Activated naive CD8-positive, alpha-beta T cell (primary cell): ENCODE results near the gene GNAT2.
A peak's percentile ranks its signal among the peaks of the same experiment; 100 is the strongest.
"Not testable (repeated sequence)": the region's sequence is repeated elsewhere in the genome, so short reads cannot be mapped to it uniquely, and the experiment has no call there.

Experiments
- H3K27ac Mint-ChIP-seq: one replicate; pipeline ENCODE4 v1.8.0; 2021; ENCODE audit warnings: mixed read lengths
- H3K27me3 Mint-ChIP-seq: one replicate; pipeline ENCODE4 v1.8.0; 2021; ENCODE audit warnings: mixed read lengths
- H3K36me3 Mint-ChIP-seq: one replicate; pipeline ENCODE4 v1.8.0; 2021; ENCODE audit warnings: mixed read lengths
- H3K4me1 Mint-ChIP-seq: one replicate; pipeline ENCODE4 v1.8.0; 2021; ENCODE audit warnings: low read depth, mixed read lengths
- H3K4me3 Mint-ChIP-seq: one replicate; pipeline ENCODE4 v1.8.0; 2021; ENCODE audit warnings: mild to moderate bottlenecking, mixed read lengths
- H3K9me3 Mint-ChIP-seq: one replicate; pipeline ENCODE4 v1.8.0; 2021; ENCODE audit warnings: low read depth, mixed read lengths

Gene GNAT2

DNA sequence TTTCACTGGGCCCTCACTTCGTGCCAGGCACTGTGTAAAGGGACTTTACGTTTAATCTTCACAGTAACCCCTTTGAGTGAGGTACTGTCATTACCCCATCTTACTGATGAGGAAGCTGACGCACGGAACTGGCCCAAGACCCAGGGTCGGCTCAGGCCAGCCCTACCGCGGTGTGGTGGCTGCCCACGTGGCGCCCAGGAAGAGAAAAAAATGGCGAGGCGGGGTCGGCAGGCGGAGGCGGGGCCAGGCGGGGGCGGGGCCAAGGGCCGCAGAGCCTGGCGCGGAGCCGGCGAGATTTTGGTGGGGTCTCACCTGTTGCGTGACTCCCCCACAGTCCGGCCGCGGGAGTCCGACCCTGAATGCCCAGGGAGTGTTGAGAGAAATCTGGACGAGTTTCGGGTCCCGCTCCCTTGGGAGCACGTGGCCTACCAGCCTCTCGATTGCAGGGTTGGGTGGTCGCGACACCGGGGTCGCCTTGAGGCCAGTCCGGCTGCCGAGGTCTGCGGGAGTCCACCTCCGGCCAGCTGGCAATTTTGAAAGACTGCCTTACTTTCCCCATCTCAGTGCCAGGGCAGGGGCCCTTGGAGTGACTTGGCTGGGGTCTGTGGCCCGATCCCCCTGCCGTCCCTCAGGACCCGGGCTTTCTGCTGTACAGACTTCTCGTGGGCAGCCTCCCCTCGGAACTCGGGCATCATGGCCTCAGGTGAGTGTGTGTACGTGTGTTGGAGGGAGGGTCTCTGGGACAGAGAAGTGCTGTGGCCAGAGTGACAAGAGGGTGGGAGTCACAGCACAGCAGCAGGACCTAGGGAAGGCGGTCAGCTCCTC, at the start of gene GNAT2, which contains the start of gene AMPD2:
TSS of gene GNAT2 (minus strand) at position 41 of the 825 bp plus-strand sequence. CDS start 6,746 bp downstream, outside the sequence.
TSS of gene AMPD2 (plus strand) at position 262 of the 825 bp plus-strand sequence. CDS start 1,339 bp downstream, outside the sequence.
- peak within 1 kb of the TSS; percentile 98 for H3K27ac Mint-ChIP-seq
- H3K4me1 Mint-ChIP-seq = peaks cover 61% of the 10 kb centered on the region
- no peaks in the 10 kb centered on the region for H3K9me3 Mint-ChIP-seq
- no peaks in the 10 kb centered on the region for H3K36me3 Mint-ChIP-seq
- H3K4me3 Mint-ChIP-seq = peak within 1 kb of the TSS; percentile 98
- H3K27me3 Mint-ChIP-seq = no peaks in the 10 kb centered on the region

DNA sequence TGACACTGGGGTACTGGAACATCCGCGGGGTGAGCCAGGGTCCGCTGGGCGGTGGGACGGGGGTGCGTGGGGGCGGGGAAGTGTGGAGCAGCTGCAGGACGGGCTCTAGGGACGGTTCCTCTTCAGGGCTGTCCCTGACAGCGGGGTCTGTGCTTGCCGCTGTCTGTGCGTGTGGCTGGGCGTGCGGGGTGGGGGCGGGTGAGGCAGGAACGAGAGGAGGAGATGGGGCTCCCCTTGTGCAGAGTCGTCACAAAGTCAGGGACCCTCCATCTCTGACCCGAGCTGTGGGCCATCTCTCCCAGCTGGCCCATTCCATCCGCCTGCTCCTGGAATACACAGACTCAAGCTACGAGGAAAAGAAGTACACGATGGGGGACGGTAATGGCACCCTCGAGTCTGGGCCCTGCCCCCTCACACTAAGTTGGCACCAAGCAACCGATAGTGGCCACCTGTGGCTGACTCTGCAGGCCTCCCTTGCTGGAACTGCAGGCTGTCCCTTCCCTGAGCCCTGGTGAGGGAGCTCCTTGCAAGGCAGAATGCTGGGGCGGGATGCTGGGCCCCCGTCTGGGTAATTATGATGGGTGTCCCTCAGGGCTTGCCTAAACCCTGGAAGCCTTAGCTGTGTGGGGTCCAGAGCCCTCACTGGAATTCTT, 48.8 kb upstream of the GNAT2 start:
- H3K27me3 Mint-ChIP-seq = no peaks in the 10 kb centered on the region
- H3K4me3 Mint-ChIP-seq = peak overlapping the region; percentile 68
- peaks cover 3% of the 10 kb centered on the region for H3K36me3 Mint-ChIP-seq
- H3K27ac Mint-ChIP-seq = no peak overlapping the region
- peaks cover 19% of the 10 kb centered on the region for H3K4me1 Mint-ChIP-seq
- no peaks in the 10 kb centered on the region for H3K9me3 Mint-ChIP-seq

DNA sequence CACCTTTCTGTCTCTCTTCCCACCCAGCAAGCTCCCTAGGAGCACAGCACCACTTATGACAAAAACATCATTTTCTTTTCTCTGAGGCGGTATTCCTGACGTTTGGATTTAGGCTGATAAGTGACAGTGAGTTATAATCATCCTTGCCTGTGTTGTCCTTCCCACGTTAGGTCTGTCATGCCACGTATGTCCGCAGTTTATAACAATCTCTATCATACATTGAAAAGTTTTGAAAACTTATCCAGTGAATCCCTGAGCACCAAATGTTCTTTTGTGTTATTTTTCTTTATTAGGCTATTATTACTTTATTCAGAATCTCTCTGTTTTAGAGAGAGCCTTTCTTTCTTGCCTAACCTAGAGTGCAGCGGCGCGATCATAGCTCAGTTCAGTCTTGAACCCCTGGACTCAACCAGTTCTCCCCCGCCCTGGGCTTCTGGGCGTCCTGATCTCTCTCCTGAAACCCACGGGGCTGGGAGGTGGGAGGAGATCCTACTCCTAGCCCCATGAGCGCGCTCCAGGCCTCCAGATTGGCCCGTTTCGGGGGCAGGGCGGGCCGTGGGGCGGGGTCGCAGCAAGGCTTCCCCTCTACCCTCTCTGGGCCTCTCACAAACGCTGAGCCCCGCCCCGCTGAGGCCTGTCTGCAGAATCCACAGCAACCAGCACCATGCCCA, 48.2 kb upstream of the GNAT2 start, which contains the start of gene GSTM2:
TSS of gene GSTM2 (plus strand) at position 606 of the 671 bp plus-strand sequence. CDS start at position 665, 59 bp downstream.
- H3K27ac Mint-ChIP-seq = no peak within 1 kb of the TSS

GRCh38 chr1:109664671-109665070, 45.3 kb upstream of the GNAT2 start:
- H3K4me3 Mint-ChIP-seq = no peak overlapping the region
- no peaks in the 10 kb centered on the region for H3K36me3 Mint-ChIP-seq
- H3K27me3 Mint-ChIP-seq = no peaks in the 10 kb centered on the region
- H3K9me3 Mint-ChIP-seq = no peaks in the 10 kb centered on the region
- H3K4me1 Mint-ChIP-seq = peaks cover 14% of the 10 kb centered on the region
- H3K27ac Mint-ChIP-seq = no peak overlapping the region

More for the DNA sequence above, 48.2 kb upstream of the GNAT2 start, which contains the start of gene GSTM2:
- Mint-ChIP-seq H3K9me3 (no peaks in the 10 kb centered on the region), H3K27me3 (no peaks in the 10 kb centered on the region), H3K36me3 (peaks cover 3% of the 10 kb centered on the region), H3K4me1 (peaks cover 19% of the 10 kb centered on the region), H3K4me3 (peak within 1 kb of the TSS; percentile 68)

DNA sequence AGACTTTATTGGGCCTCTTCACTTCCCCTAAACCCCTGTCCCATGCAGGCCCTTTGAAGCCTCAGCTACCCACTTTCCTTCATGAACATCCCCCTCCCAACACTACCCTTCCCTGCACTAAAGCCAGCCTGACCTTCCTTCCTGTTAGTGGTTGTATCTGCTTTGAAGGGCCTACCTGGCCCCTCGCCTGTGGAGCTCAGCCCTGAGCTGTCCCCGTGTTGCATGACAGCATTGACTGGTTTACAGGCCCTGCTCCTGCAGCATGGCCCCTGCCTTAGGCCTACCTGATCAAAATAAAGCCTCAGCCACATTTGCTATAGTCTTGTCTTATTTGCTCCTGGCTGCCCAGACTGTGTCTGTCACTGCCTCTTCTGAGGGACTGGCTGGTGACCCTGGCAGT, 42.0 kb upstream of the GNAT2 start:
- Mint-ChIP-seq H3K36me3 (no peaks in the 10 kb centered on the region), H3K4me1 (peaks cover 8% of the 10 kb centered on the region), H3K27me3 (no peaks in the 10 kb centered on the region), H3K27ac (no peak overlapping the region), H3K9me3 (no peaks in the 10 kb centered on the region), H3K4me3 (no peak overlapping the region)

- not testable (repeated sequence) for H3K4me3 Mint-ChIP-seq, H3K9me3 Mint-ChIP-seq, H3K27me3 Mint-ChIP-seq, H3K27ac Mint-ChIP-seq, H3K36me3 Mint-ChIP-seq
- peaks cover 13% of the 10 kb centered on the region for H3K4me1 Mint-ChIP-seq
Observed at GRCh38 chr1:109660691-109661026, 41.2 kb upstream of the GNAT2 start.

- H3K4me1 Mint-ChIP-seq = peaks cover 18% of the 10 kb centered on the region
- no peaks in the 10 kb centered on the region for H3K36me3 Mint-ChIP-seq
- no peaks in the 10 kb centered on the region for H3K27me3 Mint-ChIP-seq
- no peak overlapping the region for H3K27ac Mint-ChIP-seq
- H3K9me3 Mint-ChIP-seq = no peaks in the 10 kb centered on the region
- H3K4me3 Mint-ChIP-seq = no peak overlapping the region
Observed at GRCh38 chr1:109659997-109660690, 40.7 kb upstream of the GNAT2 start.

DNA sequence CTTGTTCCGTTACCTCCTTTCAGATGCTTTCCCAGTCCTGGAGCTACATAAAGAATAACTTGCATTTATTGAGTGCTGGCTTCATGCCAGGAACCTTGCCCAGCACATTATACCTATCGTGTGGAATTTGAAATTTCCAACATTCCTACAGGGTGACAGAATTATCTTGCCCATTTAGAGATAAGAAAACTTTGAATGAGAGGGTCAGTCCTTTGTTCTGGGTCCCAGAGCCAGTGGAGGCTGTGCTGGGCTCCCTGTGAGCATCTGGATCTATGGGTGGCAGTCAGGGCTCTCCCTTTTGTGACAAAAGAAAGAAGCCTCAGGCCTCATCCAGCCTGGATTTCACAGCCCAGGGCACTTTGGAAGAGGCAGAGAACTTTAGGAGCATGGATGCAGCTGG, 39.7 kb upstream of the GNAT2 start:
- Mint-ChIP-seq H3K9me3 (no peaks in the 10 kb centered on the region), H3K27ac (no peak overlapping the region), H3K4me3 (no peak overlapping the region), H3K27me3 (no peaks in the 10 kb centered on the region), H3K4me1 (peaks cover 22% of the 10 kb centered on the region), H3K36me3 (no peaks in the 10 kb centered on the region)

DNA sequence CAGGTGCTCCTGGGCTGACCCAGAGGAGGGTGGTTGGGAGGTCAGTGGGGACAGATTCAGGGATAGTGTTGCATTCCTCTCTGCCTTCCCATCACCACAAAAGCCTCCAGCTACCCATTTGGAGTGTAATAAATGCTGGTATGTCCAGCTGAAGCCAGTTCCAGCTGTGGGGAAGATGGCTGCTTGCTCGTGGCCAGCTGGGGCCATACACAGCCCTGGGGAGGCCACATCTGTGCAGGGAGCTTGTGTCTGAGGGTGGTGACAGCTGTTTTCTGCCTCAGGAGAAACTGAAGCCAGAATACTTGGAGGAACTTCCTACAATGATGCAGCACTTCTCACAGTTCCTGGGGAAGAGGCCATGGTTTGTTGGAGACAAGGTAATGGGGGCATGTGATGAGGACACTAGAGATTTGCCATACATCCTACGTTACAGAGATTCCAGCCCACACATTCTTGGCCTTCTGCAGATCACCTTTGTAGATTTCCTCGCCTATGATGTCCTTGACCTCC, 39.2 kb upstream of the GNAT2 start:
- H3K9me3 Mint-ChIP-seq = no peaks in the 10 kb centered on the region
- H3K27ac Mint-ChIP-seq = no peak overlapping the region

GRCh38 chr1:109657970-109658369, 38.6 kb upstream of the GNAT2 start:
- Mint-ChIP-seq H3K9me3 (no peaks in the 10 kb centered on the region), H3K4me3 (peak overlapping the region; percentile 62), H3K4me1 (peaks cover 24% of the 10 kb centered on the region), H3K27ac (no peak overlapping the region), H3K27me3 (no peaks in the 10 kb centered on the region), H3K36me3 (no peaks in the 10 kb centered on the region)

More for the DNA sequence above, 39.2 kb upstream of the GNAT2 start:
- Mint-ChIP-seq H3K4me3 (peak overlapping the region; percentile 35), H3K36me3 (no peaks in the 10 kb centered on the region), H3K4me1 (peaks cover 22% of the 10 kb centered on the region), H3K27me3 (no peaks in the 10 kb centered on the region)

DNA sequence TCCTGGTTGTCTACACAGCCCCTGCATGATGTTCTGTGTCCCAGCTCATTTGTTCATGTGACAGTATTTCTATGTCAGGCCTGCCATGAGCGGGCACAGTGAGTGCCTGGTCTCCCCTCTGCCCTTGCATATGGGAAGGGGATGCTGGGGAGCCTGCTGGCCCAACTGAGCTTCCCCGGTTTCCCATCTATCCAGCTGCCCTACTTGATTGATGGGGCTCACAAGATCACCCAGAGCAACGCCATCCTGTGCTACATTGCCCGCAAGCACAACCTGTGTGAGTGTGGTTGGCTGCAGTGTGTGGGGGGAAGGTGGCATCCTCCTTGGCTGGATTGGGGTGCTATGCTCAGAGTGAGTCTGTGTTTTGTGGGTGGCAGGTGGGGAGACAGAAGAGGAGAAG, 38.0 kb upstream of the GNAT2 start:
- Mint-ChIP-seq H3K9me3 (no peaks in the 10 kb centered on the region), H3K4me1 (peaks cover 24% of the 10 kb centered on the region), H3K4me3 (peak overlapping the region; percentile 62), H3K27ac (no peak overlapping the region), H3K36me3 (no peaks in the 10 kb centered on the region), H3K27me3 (no peaks in the 10 kb centered on the region)

GRCh38 chr1:109655615-109656519, 36.5 kb upstream of the GNAT2 start, which contains the start of gene GSTM4:
GSTM4 (plus strand) TSS chr1:109656099; CDS start chr1:109656390, 291 bp downstream.
- Mint-ChIP-seq H3K36me3 (no peaks in the 10 kb centered on the region), H3K4me3 (peak within 1 kb of the TSS; percentile 94), H3K27me3 (no peaks in the 10 kb centered on the region), H3K9me3 (no peaks in the 10 kb centered on the region), H3K27ac (peak within 1 kb of the TSS; percentile 88), H3K4me1 (peaks cover 24% of the 10 kb centered on the region)

DNA sequence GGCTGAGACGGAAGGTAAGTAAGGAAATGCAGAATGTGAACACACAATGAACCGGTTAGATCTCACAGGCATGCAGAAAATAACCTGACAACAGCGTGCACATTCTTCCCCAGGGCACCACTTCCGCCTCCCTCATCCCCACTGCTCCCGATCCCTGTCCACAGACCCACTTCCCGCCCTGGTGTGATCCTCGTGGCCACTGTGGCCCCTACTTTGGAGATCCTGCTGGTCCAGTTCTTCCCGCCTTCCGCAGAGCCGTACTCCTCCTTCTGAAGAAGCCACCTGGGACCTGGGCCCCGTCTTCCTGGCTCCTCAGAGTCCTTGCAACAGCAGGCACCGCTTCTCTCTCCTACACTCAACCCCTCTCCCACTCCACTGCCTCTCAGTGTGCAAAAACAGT, 35.1 kb upstream of the GNAT2 start:
- no peaks in the 10 kb centered on the region for H3K36me3 Mint-ChIP-seq
- peak overlapping the region; percentile 42 for H3K4me3 Mint-ChIP-seq
- no peak overlapping the region for H3K27ac Mint-ChIP-seq
- no peaks in the 10 kb centered on the region for H3K9me3 Mint-ChIP-seq
- H3K4me1 Mint-ChIP-seq = peaks cover 24% of the 10 kb centered on the region
- no peaks in the 10 kb centered on the region for H3K27me3 Mint-ChIP-seq
